Neuronal stem cell (in vitro differentiated cells): ENCODE measurements around the gene FHIP2A.

Experiments
- DNase-seq: peaks from one replicate; pipeline ENCODE4 v3.0.0-alpha.2; 2013; ENCODE audit warnings: low spot score
- H2AFZ ChIP-seq: one replicate; pipeline ENCODE4 v1.6.1; 2013; ENCODE audit warnings: mild to moderate bottlenecking, low read length, inconsistent platforms
- H2AK5ac ChIP-seq: 2 replicates; pipeline ENCODE4 v1.6.1; 2013; ENCODE audit warnings: low read depth, mild to moderate bottlenecking, inconsistent platforms, low read length, moderate library complexity, mixed read lengths
- H2BK120ac ChIP-seq: 2 replicates; pipeline ENCODE4 v1.6.1; 2013; ENCODE audit warnings: low read depth, mild to moderate bottlenecking, inconsistent platforms, low read length, moderate library complexity, mixed read lengths
- H2BK12ac ChIP-seq: one replicate; pipeline ENCODE4 v1.6.1; 2013; ENCODE audit warnings: low read length, inconsistent platforms
- H2BK15ac ChIP-seq: 2 replicates; pipeline ENCODE4 v1.6.1; 2013; ENCODE audit warnings: mild to moderate bottlenecking, low read length, inconsistent platforms, mixed read lengths
- H2BK5ac ChIP-seq: one replicate; pipeline ENCODE4 v1.6.1; 2013; ENCODE audit warnings: inconsistent platforms, mild to moderate bottlenecking, low read length, moderate library complexity
- H3K14ac ChIP-seq: one replicate; pipeline ENCODE4 v1.6.1; 2013; ENCODE audit warnings: low read length, inconsistent platforms
- H3K18ac ChIP-seq: 2 replicates; pipeline ENCODE4 v1.6.1; 2013; ENCODE audit warnings: low read length, inconsistent platforms
- H3K23ac ChIP-seq: 2 replicates; pipeline ENCODE4 v1.6.1; 2013; ENCODE audit warnings: low read depth, mild to moderate bottlenecking, mixed read lengths, low read length, inconsistent platforms; ENCODE audit not compliant: poor library complexity
- H3K27ac ChIP-seq: replicated peaks from 3 replicates; pipeline ENCODE4 v1.5.1; 2013; ENCODE audit warnings: low read length, inconsistent platforms
- H3K27me3 ChIP-seq, 3 experiments: 2 replicates each; pipeline ENCODE4 v1.6.1; 2013; ENCODE audit warnings: low read length in 3 of 3, mild to moderate bottlenecking in 2 of 3, inconsistent platforms in 1 of 3, low read depth in 1 of 3, mixed read lengths in 1 of 3, moderate library complexity in 1 of 3; ENCODE audit not compliant: control insufficient read depth in 3 of 3, insufficient read depth in 3 of 3
- H3K36me3 ChIP-seq, 2 donors: replicated peaks in 1 of 2; 2 replicates each; pipeline ENCODE4 v1.6.1; 2013; ENCODE audit warnings: low read length in 2 of 2; ENCODE audit not compliant: control insufficient read depth in 2 of 2, insufficient read depth in 2 of 2
- H3K4ac ChIP-seq: 2 replicates; pipeline ENCODE4 v1.6.1; 2013; ENCODE audit warnings: inconsistent platforms, mild to moderate bottlenecking, low read length, moderate library complexity
- H3K4me1 ChIP-seq, 2 donors: 1 replicate in 1 of 2; 2 replicates in 1 of 2; pipeline ENCODE4 v1.6.1; 2013; ENCODE audit warnings: low read length in 2 of 2, low read depth in 1 of 2; ENCODE audit not compliant: control insufficient read depth in 2 of 2, insufficient read depth in 1 of 2
- H3K4me2 ChIP-seq: one replicate; pipeline ENCODE4 v1.6.1; 2013; ENCODE audit warnings: mild to moderate bottlenecking, low read length, inconsistent platforms; ENCODE audit not compliant: insufficient read depth, poor library complexity, severe bottlenecking
- H3K4me3 ChIP-seq, 2 donors: 2 replicates each; pipeline ENCODE4 v1.5.1; 2013; ENCODE audit warnings: low read length in 2 of 2, mild to moderate bottlenecking in 2 of 2, inconsistent platforms in 1 of 2, moderate library complexity in 1 of 2
- H3K79me1 ChIP-seq: one replicate; pipeline ENCODE4 v1.6.1; 2013; ENCODE audit warnings: low read depth, mild to moderate bottlenecking, inconsistent platforms, low read length, moderate library complexity
- H3K9ac ChIP-seq: one replicate; pipeline ENCODE4 v1.6.1; 2013; ENCODE audit warnings: mild to moderate bottlenecking, low read depth, low read length, inconsistent platforms; ENCODE audit not compliant: poor library complexity
- H3K9me3 ChIP-seq, 2 donors: replicated peaks in 1 of 2; 2 replicates each; pipeline versions ENCODE3 to v1.6.1; 2013; ENCODE audit warnings: low read length in 2 of 2, mild to moderate bottlenecking in 2 of 2, inconsistent platforms in 1 of 2, low read depth in 1 of 2, mixed read lengths in 1 of 2, moderate library complexity in 1 of 2; ENCODE audit not compliant: control insufficient read depth in 2 of 2, insufficient read depth in 1 of 2
- H4K8ac ChIP-seq: one replicate; pipeline ENCODE4 v1.6.1; 2013; ENCODE audit warnings: low read depth, mild to moderate bottlenecking, inconsistent platforms, low read length, moderate library complexity
- H4K91ac ChIP-seq: one replicate; pipeline ENCODE4 v1.6.1; 2013; ENCODE audit warnings: low read length, low read depth, mild to moderate bottlenecking, inconsistent platforms; ENCODE audit not compliant: poor library complexity
- WGBS, 2 donors: extraction: QIAGEN DNeasy Blood & Tissue Kit; methylation state at CpG; one replicate each; pipeline ENCODE4 v1.1.7; 2013; ENCODE audit warnings: missing lambda C conversion rate in 2 of 2, mixed read lengths in 1 of 2; ENCODE audit not compliant: insufficient read length in 2 of 2, insufficient replicate concordance in 1 of 2; ENCODE audit errors: extremely low coverage in 2 of 2; 5-methylcytosine and 5-hydroxymethylcytosine counted together

The FHIP2A gene

GRCh38 chr10:114777415-114777814 is 44.2 kb upstream of the FHIP2A start:
- H3K23ac ChIP-seq: no peak overlapping the region
- H3K4me2 ChIP-seq: no peak overlapping the region
- no peaks in the 10 kb centered on the region for H3K9me3 ChIP-seq
- H3K4me3 ChIP-seq: no peak overlapping the region
- H2AFZ ChIP-seq: no peak overlapping the region
- H2BK120ac ChIP-seq: no peak overlapping the region
- no peak overlapping the region for H2BK12ac ChIP-seq
- no peak overlapping the region for H3K9ac ChIP-seq
- no peak overlapping the region for H2AK5ac ChIP-seq
- H4K8ac ChIP-seq: no peak overlapping the region
- WGBS, 2 donors: no CpG with 5 or more reads among the region's 1 CpG
- no peaks in the 10 kb centered on the region for H3K79me1 ChIP-seq
- H2BK5ac ChIP-seq: no peak overlapping the region
- no peak overlapping the region for H4K91ac ChIP-seq
- no peak overlapping the region for H3K27ac ChIP-seq
- DNase-seq: no peak
- no peak overlapping the region for H3K4ac ChIP-seq
- peaks cover 0 to 5% (median 0%) of the 10 kb centered on the region in 3 experiments for H3K27me3 ChIP-seq
- no peak overlapping the region for H3K18ac ChIP-seq
- H3K4me1 ChIP-seq: peaks cover 0 to 4% of the 10 kb centered on the region in 2 donors
- H2BK15ac ChIP-seq: no peak overlapping the region
- no peak overlapping the region for H3K14ac ChIP-seq
- no peaks in the 10 kb centered on the region for H3K36me3 ChIP-seq

GRCh38 chr10:114779803-114780576 is 41.6 kb upstream of the FHIP2A start:
- H3K23ac ChIP-seq: no peak overlapping the region
- no peak overlapping the region for H3K18ac ChIP-seq
- no peak overlapping the region for H3K14ac ChIP-seq
- H2BK5ac ChIP-seq: no peak overlapping the region
- H3K4me1 ChIP-seq: peaks cover 0 to 4% of the 10 kb centered on the region in 2 donors
- H2BK15ac ChIP-seq: no peak overlapping the region
- peak; percentile 14 for DNase-seq
- no peak overlapping the region for H3K27ac ChIP-seq
- WGBS, 2 donors: no CpG with 5 or more reads among the region's 3 CpGs
- H3K4me2 ChIP-seq: no peak overlapping the region
- no peaks in the 10 kb centered on the region for H3K36me3 ChIP-seq
- H3K9me3 ChIP-seq: no peaks in the 10 kb centered on the region
- H2BK120ac ChIP-seq: no peak overlapping the region
- H2AFZ ChIP-seq: peak overlapping the region; percentile 25
- no peak overlapping the region for H3K4ac ChIP-seq
- H2AK5ac ChIP-seq: no peak overlapping the region
- no peaks in the 10 kb centered on the region for H3K79me1 ChIP-seq
- H3K9ac ChIP-seq: no peak overlapping the region
- H3K4me3 ChIP-seq: no peak overlapping the region
- H4K91ac ChIP-seq: no peak overlapping the region
- no peak overlapping the region for H4K8ac ChIP-seq
- H2BK12ac ChIP-seq: no peak overlapping the region
- H3K27me3 ChIP-seq: no peaks in the 10 kb centered on the region

GRCh38 chr10:114780577-114781184 is 40.9 kb upstream of the FHIP2A start:
- H4K8ac ChIP-seq: no peak overlapping the region
- H2BK12ac ChIP-seq: no peak overlapping the region
- no peak for DNase-seq
- H3K4me3 ChIP-seq: no peak overlapping the region
- H3K36me3 ChIP-seq: no peaks in the 10 kb centered on the region
- no peak overlapping the region for H3K14ac ChIP-seq
- H2AFZ ChIP-seq: peak overlapping the region; percentile 25
- no peak overlapping the region for H4K91ac ChIP-seq
- no peak overlapping the region for H2BK5ac ChIP-seq
- H3K4me2 ChIP-seq: no peak overlapping the region
- no peak overlapping the region for H2BK120ac ChIP-seq
- no peak overlapping the region for H3K9ac ChIP-seq
- H2BK15ac ChIP-seq: no peak overlapping the region
- WGBS, 2 donors: no CpG with 5 or more reads among the region's 2 CpGs
- H3K79me1 ChIP-seq: no peaks in the 10 kb centered on the region
- H3K18ac ChIP-seq: no peak overlapping the region
- no peak overlapping the region for H2AK5ac ChIP-seq
- H3K27me3 ChIP-seq: no peaks in the 10 kb centered on the region
- no peak overlapping the region for H3K4ac ChIP-seq
- H3K9me3 ChIP-seq: no peaks in the 10 kb centered on the region
- peaks cover 0 to 4% of the 10 kb centered on the region in 2 donors for H3K4me1 ChIP-seq
- H3K27ac ChIP-seq: no peak overlapping the region
- no peak overlapping the region for H3K23ac ChIP-seq

GRCh38 chr10:114782666-114783065 is 38.9 kb upstream of the FHIP2A start:
- H3K9me3 ChIP-seq: no peaks in the 10 kb centered on the region
- H3K4me3 ChIP-seq: no peak overlapping the region
- no peaks in the 10 kb centered on the region for H3K27me3 ChIP-seq
- H2BK5ac ChIP-seq: no peak overlapping the region
- H3K4me2 ChIP-seq: no peak overlapping the region
- 100% methylated on average over 2 of the region's 7 CpGs; no CpG with 5 or more reads in 1 of the 2 donors for WGBS, 2 donors
- no peak overlapping the region for H2BK120ac ChIP-seq
- H3K36me3 ChIP-seq: no peaks in the 10 kb centered on the region
- no peak overlapping the region for H3K27ac ChIP-seq
- H3K23ac ChIP-seq: no peak overlapping the region
- H3K18ac ChIP-seq: no peak overlapping the region
- no peak overlapping the region for H2BK15ac ChIP-seq
- no peak for DNase-seq
- no peak overlapping the region for H2AFZ ChIP-seq
- H4K91ac ChIP-seq: no peak overlapping the region
- no peak overlapping the region for H3K9ac ChIP-seq
- no peak overlapping the region for H3K14ac ChIP-seq
- H3K4ac ChIP-seq: no peak overlapping the region
- H2BK12ac ChIP-seq: no peak overlapping the region
- peaks cover 0 to 4% of the 10 kb centered on the region in 2 donors for H3K4me1 ChIP-seq
- H2AK5ac ChIP-seq: no peak overlapping the region
- no peaks in the 10 kb centered on the region for H3K79me1 ChIP-seq
- no peak overlapping the region for H4K8ac ChIP-seq
